Muscle layer of duodenum (tissue), 2 donors: ENCODE measurements around the gene CARS1.

Experiments used
- H3K27ac ChIP-seq: one replicate; pipeline ENCODE4 v1.7.0; 2013; ENCODE audit warnings: mild to moderate bottlenecking, low read length
- H3K27me3 ChIP-seq: one replicate; pipeline ENCODE4 v1.7.0; 2013; ENCODE audit warnings: low read depth, mild to moderate bottlenecking, control low read depth, low read length
- H3K36me3 ChIP-seq, 2 donors: one replicate each; pipeline ENCODE4 v1.7.0; 2013; ENCODE audit warnings: low read length in 2 of 2, control low read depth in 1 of 2, mild to moderate bottlenecking in 1 of 2; ENCODE audit not compliant: insufficient read depth in 2 of 2, control insufficient read depth in 1 of 2
- H3K4me1 ChIP-seq, 2 donors: one replicate each; pipeline ENCODE4 v1.7.0; 2013; ENCODE audit warnings: low read length in 2 of 2, mild to moderate bottlenecking in 2 of 2, control low read depth in 1 of 2, moderate library complexity in 1 of 2; ENCODE audit not compliant: insufficient read depth in 2 of 2, control insufficient read depth in 1 of 2
- H3K4me3 ChIP-seq, 2 donors: one replicate each; pipeline ENCODE4 v1.7.0; 2013; ENCODE audit warnings: low read length in 2 of 2, low read depth in 1 of 2, mild to moderate bottlenecking in 1 of 2
- H3K9me3 ChIP-seq, 2 donors: one replicate each; pipeline ENCODE4 v1.7.0; 2013; ENCODE audit warnings: low read length in 2 of 2, control low read depth in 1 of 2, mild to moderate bottlenecking in 1 of 2; ENCODE audit not compliant: control insufficient read depth in 1 of 2
- donor health status: healthy.

The CARS1 gene

GRCh38 chr11:2980168-2980840 lies 76.9 kb downstream of the CARS1 start:
- H3K9me3 ChIP-seq = no peaks in the 10 kb centered on the region
- H3K27ac ChIP-seq = no peak overlapping the region
- peaks cover 17 to 23% of the 10 kb centered on the region in 2 donors for H3K36me3 ChIP-seq
- no peaks in the 10 kb centered on the region for H3K27me3 ChIP-seq
- no peak overlapping the region for H3K4me3 ChIP-seq
- peaks cover 0 to 4% of the 10 kb centered on the region in 2 donors for H3K4me1 ChIP-seq

- no peaks in the 10 kb centered on the region for H3K9me3 ChIP-seq
- no peak overlapping the region for H3K4me3 ChIP-seq
- no peaks in the 10 kb centered on the region for H3K4me1 ChIP-seq
- no peak overlapping the region for H3K27ac ChIP-seq
- peaks cover 31 to 51% of the 10 kb centered on the region in 2 donors for H3K36me3 ChIP-seq
- H3K27me3 ChIP-seq = no peaks in the 10 kb centered on the region
Measured at GRCh38 chr11:2977113-2977512, 80.1 kb downstream of the CARS1 start.

GRCh38 chr11:2976294-2977063 lies 80.7 kb downstream of the CARS1 start:
- H3K4me1 ChIP-seq = no peaks in the 10 kb centered on the region
- H3K27ac ChIP-seq = no peak overlapping the region
- H3K36me3 ChIP-seq = peaks cover 37 to 58% of the 10 kb centered on the region in 2 donors
- no peaks in the 10 kb centered on the region for H3K9me3 ChIP-seq
- no peak overlapping the region for H3K4me3 ChIP-seq
- no peaks in the 10 kb centered on the region for H3K27me3 ChIP-seq

GRCh38 chr11:2975594-2975993 lies 81.6 kb downstream of the CARS1 start:
- Histone ChIP-seq H3K27me3 (no peaks in the 10 kb centered on the region), H3K9me3 (no peaks in the 10 kb centered on the region), H3K4me3 (no peak overlapping the region), H3K27ac (no peak overlapping the region), H3K4me1 (no peaks in the 10 kb centered on the region), H3K36me3 (peaks cover 46 to 67% of the 10 kb centered on the region in 2 donors)

GRCh38 chr11:2974272-2974671 lies 83.0 kb downstream of the CARS1 start:
- Histone ChIP-seq H3K27me3 (no peaks in the 10 kb centered on the region), H3K4me3 (no peak overlapping the region), H3K9me3 (no peaks in the 10 kb centered on the region), H3K4me1 (no peaks in the 10 kb centered on the region), H3K27ac (no peak overlapping the region), H3K36me3 (peaks cover 58 to 80% of the 10 kb centered on the region in 2 donors)

- no peaks in the 10 kb centered on the region for H3K9me3 ChIP-seq
- H3K27ac ChIP-seq = no peak overlapping the region
- no peaks in the 10 kb centered on the region for H3K27me3 ChIP-seq
- H3K4me1 ChIP-seq = no peaks in the 10 kb centered on the region
- peaks cover 78 to 97% of the 10 kb centered on the region in 2 donors for H3K36me3 ChIP-seq
- no peak overlapping the region for H3K4me3 ChIP-seq
Measured at GRCh38 chr11:2968341-2968900, 88.8 kb downstream of the CARS1 start.

- Histone ChIP-seq H3K27me3 (no peaks in the 10 kb centered on the region), H3K4me1 (no peaks in the 10 kb centered on the region), H3K27ac (no peak overlapping the region), H3K4me3 (no peak overlapping the region), H3K9me3 (no peaks in the 10 kb centered on the region), H3K36me3 (peaks cover 78 to 79% of the 10 kb centered on the region in 2 donors)
Measured at GRCh38 chr11:2964782-2965181, 92.4 kb downstream of the CARS1 start.

GRCh38 chr11:2963761-2964160 lies 93.5 kb downstream of the CARS1 start:
- Histone ChIP-seq H3K4me1 (no peaks in the 10 kb centered on the region), H3K27me3 (no peaks in the 10 kb centered on the region), H3K4me3 (no peak overlapping the region), H3K9me3 (no peaks in the 10 kb centered on the region), H3K36me3 (peaks cover 79 to 81% of the 10 kb centered on the region in 2 donors), H3K27ac (no peak overlapping the region)

GRCh38 chr11:2963112-2963754 lies 94.0 kb downstream of the CARS1 start:
- Histone ChIP-seq H3K4me3 (no peak overlapping the region), H3K9me3 (no peaks in the 10 kb centered on the region), H3K4me1 (no peaks in the 10 kb centered on the region), H3K36me3 (peaks cover 79 to 81% of the 10 kb centered on the region in 2 donors), H3K27ac (no peak overlapping the region), H3K27me3 (no peaks in the 10 kb centered on the region)

- Histone ChIP-seq H3K4me1 (no peaks in the 10 kb centered on the region), H3K27ac (no peak overlapping the region), H3K27me3 (no peaks in the 10 kb centered on the region), H3K36me3 (peaks cover 77 to 79% of the 10 kb centered on the region in 2 donors), H3K4me3 (no peak overlapping the region), H3K9me3 (no peaks in the 10 kb centered on the region)
Measured at GRCh38 chr11:2961080-2961479, 96.1 kb downstream of the CARS1 start.

GRCh38 chr11:2960139-2960538 lies 97.1 kb downstream of the CARS1 start:
- Histone ChIP-seq H3K27ac (no peak overlapping the region), H3K9me3 (no peaks in the 10 kb centered on the region), H3K4me3 (no peak overlapping the region), H3K36me3 (peaks cover 79% of the 10 kb centered on the region in 2 donors), H3K27me3 (no peaks in the 10 kb centered on the region), H3K4me1 (no peaks in the 10 kb centered on the region)
